Stimulated activated CD4-positive, alpha-beta T cell treated with anti-CD3 and anti-CD28 coated beads, Interleukin-4, amount 100 ng/mL, for 48 hours (primary cell): Measurements from ENCODE around the gene KRT36.

Experiments
- DNase-seq, 2 donors: peaks; one replicate each; pipeline ENCODE4 v3.0.0-alpha.2; 2020; ENCODE audit warnings: low read depth in 2 of 2

The KRT36 gene

DNA sequence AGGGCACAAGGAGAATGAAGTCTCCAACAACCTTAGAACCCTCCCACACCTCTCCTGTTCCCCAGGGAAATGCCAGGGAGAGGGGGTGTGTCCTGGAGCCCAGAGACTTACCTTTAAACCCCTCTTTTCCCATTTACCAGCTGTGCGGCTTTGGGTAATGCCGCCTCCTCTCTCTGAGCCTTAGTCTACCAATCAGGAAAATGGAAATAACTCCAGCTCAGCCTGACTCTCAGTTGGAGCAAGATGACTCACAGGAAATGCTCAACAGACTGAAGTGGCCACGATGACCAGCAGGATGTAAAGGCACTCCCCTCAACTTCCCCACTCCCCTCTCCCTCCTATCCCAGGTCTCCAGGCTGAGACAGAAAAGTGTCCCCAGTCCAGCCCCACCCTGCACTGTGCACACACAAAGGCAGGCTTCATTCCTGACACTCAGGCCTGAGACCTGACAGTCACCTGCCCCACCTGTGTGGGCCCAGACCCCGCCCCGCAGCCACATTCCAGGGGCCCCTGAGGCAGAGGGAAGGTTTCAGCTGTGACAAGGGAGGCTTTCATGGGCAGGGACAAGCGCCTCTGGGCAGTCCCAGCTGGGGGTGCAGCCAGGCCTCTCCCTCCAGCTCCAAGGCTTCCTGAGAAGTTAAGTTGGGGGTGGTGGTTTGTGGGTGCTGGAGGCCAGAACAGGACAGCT lies 32.0 kb upstream of the KRT36 start:
- no peak for DNase-seq

DNA sequence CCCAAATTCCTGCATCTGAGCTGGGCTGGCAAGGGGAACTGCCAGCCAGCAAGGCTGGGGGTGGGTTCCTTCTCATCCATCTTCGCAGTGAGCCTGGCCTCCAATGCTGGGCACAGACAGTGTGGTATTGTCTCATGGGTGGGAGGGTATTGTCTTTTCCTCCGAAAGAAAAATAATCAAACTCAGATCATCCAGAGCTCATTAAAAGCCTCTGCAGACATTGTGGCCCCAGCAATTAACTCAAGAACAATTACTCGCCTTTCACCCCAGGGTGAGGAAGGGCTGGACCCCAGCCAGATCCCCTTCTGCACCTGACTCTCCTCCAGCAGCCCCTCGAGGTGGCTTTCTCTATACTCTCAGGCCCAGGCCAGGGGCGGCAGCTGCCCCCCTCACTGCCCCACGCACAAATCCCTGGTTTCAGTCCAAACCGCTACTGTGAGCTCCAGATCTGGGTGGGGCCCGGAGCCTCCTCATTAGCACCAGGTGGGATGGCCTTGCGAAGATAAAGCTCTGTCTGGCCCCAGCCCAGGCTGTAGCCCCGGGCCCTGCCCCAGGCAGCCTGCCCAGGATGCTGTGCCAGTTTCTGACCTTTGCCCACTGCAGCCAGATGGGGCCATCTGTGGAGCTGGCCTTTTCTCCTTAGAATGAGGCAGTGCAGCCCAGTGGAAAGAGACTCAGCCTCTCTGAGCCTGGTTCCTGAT lies 31.3 kb upstream of the KRT36 start:
- DNase-seq: no peak

DNA sequence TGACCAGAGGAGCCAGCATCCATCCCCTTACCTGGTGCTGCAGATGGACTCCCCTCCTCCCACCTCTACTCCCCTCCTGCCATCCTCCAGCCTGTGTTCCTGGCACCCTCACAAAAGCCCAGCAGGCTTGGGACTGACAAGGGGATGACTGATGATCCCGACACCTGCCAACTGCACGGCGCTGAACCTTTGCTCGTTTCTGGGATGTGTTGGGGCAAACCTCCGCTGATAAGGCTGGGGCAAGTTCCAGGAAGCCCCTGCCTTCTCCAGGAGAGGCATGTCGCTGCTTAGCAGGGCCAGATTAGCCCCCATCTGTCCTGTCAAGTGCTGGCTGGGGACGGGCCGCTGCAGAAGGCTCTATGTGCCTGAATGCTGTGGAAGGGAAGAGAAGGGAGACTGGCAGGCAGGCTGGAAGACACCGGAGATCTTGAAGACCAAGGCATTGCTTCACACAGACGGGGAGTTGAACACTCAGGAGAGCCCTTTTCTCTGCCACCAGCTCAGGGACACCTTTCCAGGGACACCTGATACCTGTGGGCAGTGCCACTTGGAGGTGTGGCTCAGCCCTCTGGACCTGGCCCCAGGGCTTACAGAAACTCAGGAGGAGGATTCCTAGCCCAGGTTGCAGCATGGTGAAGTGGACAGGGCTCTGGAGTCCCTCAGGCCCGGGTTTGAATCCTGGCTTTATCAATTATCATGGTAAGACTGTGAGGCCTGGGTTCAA lies 30.0 kb upstream of the KRT36 start:
- DNase-seq: no peak

DNA sequence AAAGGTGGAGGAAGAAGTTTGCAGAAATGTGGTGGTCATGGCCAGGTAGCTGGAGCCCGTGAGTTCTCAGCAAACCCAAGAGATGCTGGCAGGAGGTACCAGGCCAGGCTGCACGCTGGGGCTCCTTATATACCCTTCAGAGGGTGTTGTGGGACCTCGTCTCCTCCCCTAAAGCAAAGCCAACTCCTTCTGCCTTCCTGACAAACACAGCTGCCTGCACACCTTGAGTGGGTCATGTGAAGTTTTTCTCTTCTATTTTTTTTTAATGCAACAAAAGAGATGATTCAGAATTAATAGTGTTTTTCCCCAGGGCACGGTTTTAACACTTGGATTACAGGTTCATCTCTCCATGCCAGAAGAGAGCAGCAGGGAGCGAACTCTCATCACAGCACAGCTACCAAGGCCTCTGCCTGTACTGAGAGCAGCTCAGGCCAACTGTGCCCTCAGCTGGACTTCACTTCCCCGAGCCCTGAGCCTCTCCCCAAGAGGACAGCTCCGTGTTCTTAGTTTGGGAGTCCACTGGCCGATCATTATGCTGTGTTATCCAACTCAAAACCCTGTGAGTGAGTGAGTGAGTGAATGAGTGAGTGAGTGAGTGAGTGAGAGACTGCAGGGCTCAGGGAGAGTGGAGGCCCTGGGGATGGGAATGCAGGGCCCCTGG lies 29.2 kb upstream of the KRT36 start, which contains the start of gene KRT15:
Gene KRT15, minus strand, starts transcription at position 102 of the 661 bp plus-strand sequence. Its CDS starts 63 bp downstream, at position 39.
- no peak for DNase-seq

DNA sequence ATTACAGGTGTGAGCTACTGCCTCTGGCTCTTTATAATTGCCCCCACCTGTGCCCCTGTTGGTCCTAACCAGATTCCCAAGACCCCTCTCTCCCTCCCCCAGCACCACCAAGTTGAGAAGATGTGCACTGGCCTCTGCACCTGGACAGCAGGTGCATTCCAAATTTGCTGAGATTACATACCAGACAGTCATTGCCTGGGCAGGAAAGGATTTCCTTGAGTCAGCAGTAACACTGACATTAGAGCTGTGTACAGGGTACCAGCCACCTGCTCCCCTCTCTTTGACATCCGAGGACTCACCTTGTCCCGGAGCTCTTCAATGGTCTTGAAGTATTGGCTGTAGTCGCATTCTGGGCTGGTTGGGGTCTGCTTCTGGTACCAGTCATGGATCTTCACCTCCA lies 28.3 kb upstream of the KRT36 start:
- DNase-seq: no peak

DNA sequence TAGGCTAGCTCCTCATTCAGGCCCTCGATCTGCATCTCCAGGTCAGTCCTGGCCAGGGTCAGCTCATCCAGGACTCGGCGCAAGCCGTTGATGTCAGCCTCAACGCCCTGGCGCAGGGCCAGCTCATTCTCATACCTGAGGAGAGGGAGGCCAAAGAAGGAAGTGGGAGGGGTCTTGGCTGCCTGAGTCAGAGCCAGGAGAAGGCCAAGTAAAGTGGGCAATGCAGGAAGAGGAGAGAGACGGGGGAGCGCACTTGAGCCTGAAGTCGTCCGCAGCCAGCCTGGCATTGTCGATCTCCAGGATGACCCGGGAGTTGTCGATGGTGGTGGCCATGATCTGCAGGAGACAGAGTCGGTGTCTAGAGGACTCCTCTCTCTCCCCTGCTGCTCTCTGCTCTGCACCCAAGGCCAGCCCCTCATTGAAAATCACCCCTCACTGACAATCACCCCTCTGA lies 27.1 kb upstream of the KRT36 start:
- DNase-seq: no peak

DNA sequence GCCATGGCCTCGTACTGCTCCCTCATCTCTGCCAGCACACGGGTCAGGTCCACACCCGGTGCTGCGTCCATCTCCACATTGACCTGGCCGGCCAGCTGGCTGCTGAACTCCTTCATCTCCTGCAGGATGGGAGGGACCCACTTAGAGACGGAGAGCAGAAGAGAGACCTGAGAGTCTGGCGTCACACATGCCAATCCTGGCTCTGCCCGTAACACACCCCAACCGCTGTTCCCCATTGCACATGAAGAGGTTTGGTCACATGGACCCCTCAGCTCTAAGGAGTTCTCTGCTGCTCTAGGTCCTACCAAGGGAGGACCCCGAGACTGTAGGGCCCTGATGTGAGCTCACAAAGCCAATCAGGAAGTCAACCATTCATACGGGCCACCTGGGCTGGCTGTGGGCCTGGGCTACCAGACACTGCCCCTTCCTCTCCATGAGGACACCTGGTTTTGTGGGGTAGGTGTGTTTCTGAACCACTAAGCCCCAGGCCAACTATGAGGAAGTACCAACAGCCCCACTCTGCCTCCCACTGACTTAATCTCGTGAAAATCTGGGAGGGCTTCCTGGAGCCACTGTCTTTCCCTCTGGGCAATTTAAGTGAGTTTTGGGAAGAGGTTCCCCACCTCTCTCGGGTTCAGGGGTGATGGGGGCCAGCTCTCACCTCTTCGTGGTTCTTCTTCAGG lies 26.6 kb upstream of the KRT36 start:
- DNase-seq: no peak

DNA sequence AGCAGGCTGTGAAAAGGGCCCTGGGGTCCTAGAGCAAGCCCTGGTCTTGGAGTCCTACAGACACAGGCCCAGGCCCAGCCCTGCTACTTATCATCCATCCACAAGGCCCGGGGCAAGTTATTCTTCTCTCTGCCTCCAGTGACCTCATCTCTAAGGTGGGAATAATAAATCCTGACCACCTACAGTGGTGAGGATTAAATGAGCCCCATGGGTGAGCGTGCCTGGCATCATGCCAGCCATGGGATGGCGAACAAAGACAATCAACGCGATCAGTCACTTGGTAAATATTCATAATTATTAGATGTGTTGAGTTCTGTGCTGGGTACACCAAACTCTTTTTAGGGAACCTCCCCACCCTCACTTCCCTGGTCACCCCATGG lies 23.4 kb upstream of the KRT36 start:
- no peak for DNase-seq

DNA sequence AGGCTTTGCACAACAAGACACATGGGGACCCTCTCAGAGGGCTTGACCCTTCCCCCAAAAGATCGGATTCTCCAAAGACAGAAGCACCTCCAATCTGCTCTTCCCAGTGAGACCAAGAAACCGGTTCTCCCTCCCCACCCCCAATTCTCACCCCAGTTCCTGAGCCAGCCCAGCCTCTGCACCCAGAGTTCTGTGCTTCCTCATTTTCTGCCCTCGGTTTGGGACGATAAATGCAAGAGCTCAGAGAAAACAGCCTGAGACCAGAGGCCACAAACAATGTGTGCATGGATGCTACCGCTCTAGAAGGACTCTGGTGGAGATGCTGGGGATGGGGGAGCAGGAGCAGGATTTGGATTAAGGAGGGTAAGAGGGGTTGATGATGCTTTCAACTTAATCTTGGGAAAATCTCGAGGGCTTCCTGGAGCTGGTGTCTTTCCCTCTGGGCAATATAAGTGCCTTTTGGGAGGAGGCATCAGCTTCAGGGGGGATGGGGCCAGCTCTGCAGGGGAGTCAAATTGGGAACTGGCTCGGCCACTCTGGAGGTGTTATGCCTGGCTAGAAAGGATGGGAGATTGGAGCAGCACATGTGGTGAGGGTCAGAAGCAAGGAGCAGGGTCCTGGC lies 22.9 kb upstream of the KRT36 start:
- no peak for DNase-seq

DNA sequence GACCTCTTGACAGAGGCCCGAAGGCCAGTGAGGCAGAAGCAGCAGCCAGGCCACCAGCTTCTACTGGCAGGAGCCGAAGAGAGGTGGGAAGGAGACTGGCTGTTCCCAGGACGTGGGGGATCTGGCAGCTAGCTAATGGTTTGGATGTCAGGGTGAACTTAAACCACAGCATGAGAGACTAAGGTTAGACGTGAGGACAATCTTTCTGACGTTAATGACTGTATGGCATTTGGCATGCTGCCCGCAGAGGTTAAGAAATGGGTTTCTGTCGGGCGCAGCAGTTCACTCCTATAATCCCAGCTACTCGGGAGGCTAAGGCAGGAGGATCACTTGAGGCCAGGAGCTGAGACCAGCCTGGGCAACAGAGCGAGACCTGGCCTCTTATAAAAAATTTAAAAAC lies 22.0 kb upstream of the KRT36 start:
- no peak for DNase-seq

DNA sequence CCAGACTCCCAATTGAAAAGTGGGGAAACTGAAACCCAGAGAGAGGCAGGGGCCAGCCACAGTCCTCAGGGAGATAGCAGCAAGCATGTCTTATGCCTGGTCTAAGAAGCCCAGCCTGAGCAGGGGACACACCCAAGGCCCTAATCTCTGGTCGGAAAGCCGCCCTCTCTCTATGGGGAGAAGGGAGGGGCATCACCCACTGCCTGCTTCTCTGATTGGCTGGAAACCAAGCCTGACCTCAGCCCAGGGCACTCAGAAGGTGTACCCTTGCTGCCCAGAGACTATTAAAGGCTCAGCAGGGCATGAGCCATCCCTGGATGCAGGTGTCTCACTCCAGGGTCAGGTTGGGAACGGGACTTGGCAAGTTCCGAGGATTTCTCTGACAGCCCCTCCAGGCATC lies 21.4 kb upstream of the KRT36 start:
- no peak for DNase-seq

DNA sequence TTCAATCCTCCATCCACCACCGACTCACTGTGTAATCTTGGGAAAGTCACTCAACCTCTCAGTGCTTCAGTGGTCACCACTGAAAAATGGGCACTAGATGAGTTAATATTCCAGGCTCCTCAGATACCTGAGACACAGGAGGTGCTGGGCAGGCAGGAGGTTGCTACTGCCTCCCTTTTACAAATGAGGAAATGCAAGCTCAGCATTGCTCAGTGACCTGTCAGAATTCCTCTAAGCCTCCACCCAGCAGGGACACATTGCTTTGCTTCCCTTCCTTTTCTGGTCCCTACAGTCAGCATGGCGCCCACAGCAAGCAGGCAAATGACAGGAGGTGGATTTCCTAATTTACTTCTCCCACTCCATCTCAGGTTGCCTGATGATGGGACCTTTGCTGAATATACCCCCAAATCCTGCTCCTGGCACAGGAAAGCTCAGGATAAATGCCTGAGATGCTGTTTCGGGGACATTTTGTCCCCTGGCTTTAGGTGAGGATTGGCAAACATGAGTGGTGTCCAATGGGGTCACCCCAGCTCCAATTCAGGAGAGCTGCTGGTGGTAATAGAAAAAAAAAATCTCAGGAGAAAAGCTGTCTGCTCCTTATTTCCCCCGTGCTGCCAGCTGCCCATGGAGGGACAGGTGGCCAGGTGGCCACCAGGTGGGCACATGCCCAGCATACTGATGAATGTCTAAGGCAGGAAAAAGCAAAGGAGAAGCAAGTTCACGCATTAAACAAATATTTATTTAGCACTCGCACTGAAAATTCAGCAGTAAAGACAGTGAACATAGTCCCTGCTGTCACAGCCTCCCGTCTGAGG lies 20.7 kb upstream of the KRT36 start:
- no peak for DNase-seq

DNA sequence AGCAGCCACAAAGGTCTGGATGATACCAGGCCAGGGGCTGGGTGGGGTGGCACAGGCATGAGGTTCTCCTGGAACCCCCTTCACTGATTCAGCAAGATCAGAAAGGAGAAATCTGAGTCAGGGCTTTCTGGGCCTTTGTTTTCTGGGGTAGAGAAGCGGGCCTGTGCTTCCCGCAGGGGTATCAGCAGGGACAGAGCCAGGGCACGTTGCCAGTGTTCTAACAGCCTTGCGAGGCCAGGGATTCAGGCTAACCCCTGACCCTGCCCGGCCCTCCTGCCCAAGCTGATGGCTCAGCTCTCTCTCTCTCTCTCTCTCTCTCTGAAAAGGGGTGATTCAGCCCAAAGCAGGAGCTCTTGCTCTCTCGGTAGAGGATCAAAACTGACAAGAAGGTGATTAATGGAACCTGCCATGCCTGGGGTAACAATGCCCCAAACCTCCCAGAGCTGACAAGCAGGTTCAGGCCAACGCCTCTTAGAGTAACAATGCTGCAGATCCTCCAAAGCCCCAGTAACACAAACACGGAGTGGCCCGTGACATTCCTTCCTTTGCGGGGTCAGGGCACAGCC lies 17.7 kb upstream of the KRT36 start:
- DNase-seq: no peak

DNA sequence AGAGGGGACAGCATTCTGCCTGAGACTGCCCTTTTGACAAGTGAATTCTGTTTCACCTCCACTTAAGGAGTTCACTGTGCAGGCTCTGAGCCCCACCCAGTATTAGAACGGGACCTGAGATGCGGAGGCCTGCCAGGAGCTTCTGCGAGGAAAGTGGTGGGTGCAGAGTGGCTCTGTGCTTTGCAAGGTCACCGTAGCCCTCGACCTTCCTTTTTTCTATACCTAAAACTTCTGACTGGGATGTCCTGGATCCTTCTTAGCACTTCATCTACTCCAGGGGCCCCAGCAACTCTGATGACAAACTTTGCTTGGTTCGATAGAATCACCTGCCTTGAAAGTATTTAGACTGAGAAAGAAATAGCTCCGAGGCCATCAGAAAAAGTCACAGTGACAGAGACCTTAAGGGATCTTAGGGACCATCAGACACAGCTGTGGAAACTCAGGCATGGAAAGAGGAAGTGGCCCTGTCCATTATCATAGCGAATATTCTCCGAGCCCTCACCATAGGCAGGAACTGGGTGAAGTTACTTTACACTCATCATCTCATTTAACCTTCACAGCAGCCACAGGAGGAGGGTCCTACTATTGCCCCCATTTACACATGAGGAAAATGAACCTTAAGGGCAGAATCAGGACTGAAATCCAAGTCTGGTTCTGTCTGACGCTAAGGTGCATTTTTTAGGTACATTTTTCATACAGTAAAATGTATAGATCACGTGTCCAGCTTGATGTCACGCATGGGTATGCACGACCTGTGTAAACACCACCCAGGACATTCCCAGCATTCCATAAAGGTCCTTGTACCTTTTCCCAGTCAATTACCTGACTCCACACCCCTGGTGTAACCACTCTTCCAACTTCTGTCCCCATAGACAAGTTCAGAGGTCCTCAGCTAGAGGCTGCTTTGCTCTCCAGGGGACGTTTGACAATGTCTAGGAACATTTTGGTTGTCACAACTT lies 16.4 kb upstream of the KRT36 start:
- no peak for DNase-seq

DNA sequence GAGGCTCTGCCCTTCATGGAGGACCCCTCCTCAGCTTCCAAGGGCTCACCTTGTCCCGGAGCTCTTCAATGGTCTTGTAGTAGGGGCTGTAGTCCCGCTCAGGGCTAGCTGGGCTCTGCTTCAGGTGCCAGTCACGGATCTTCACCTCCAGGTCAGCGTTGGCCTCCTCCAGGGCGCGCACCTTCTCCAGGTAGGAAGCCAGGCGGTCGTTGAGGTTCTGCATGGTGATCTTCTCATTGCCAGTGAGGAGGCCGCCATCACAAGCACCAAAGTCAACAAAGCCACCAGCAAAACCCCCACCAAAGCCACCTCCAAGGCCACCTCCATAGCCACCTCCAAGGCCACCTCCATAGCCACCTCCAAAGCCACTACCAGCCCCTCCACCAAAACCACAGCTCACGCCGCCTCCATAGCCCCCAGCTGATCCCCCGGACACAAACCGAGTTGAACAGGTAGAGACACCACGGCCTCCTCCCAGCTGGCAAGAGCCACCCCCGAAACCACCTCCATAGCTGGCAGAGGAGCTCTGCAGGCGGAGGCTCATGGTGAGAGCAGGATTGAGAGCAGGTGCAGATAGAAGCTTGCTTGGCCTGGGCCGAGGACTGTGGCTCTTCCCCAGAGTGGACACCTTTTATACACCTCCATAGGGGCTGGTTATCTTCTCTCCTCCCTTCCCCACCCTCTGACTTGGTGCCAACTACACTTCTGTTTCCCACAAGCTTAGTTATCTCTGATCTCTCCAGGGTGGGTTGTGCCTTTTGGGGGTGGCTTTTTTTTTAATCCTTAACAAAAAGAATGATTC lies 15.5 kb upstream of the KRT36 start, which contains the start of gene KRT13:
Gene KRT13, minus strand, starts transcription at position 606 of the 802 bp plus-strand sequence. Its CDS starts 62 bp downstream, at position 544.
- no peak for DNase-seq

DNA sequence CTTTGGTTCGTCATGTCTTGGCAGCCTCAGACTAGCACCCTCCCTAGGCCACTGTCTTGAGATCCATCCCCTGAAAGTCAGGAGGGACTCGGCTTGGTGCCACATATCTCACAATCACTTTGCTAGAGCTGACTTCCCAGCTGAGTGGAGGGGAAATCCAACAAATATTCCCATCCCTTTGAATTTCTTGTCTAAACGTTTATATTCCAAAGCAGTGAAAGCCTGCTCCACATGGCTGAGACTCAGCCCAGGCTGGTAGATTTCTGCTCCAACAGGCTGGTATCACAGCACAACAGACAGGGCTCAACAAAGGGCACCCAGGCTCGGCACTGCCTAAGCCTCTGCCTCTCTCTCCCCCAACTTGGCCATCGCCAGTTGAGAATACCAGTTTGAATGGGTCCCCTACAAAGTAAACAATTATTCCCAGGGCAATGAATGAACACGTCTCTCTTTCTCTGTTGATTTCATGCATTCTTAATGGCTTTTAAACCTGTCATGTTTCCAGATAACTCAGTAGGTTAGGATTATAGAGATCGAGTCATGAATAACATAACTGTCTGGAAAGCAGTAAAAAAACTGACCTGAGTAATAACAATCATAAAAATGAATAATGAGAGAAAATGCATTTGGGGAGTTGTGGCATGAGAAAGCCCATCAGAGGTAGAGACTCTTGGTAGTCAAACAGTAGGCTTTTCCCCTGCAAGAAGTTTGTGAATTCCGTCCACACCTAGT lies 14.7 kb upstream of the KRT36 start:
- no peak for DNase-seq

DNA sequence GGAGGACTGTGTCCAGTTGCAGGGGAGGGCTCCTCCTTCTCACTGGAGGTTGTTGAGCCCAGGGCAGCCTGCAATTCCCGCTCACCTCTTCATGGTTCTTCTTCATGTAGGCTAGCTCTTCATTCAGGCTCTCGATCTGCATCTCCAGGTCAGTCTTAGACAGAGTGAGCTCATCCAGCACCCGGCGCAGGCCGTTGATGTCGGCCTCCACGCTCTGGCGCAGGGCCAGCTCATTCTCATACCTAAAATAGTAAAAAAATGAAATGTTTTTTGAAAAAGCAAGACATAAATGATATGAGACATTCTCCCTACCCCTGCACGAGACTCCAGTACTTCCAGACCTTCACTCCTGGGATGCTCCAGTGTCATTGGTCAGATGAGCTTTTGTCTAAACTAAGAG lies 13.5 kb upstream of the KRT36 start:
- DNase-seq: no peak
